ENCODE results near the gene COL17A1. TPM values are rescaled to one million over a fixed set of nuclear protein-coding genes. Genes with fewer than 3 reads are reported as not detected.
A peak's percentile ranks its signal among the peaks of the same experiment; 100 is the strongest.

The COL17A1 gene
- total and polyA plus RNA-seq, 2 donors (not counting 1 experiment from before 2014, with no cell fraction given) = under 0.01 to 0.12 TPM

DNA sequence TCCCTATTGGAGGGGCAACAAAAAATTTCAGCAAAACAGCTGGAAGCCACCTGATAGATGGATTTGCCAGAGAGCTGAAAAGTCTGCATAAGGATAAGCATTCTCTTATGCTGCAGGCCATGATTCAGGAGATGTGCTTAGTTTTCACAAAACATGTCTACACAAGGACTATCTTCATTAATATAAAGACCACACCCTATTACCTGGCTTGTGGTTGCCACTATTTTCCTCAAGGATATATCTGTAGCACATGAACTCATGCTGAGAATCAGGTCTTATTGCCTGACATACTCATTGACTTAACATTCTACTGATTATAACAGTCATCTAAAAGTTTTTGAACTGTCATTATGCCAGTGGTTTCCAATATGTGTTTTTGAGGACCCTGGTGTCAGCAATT is 7.1 kb upstream of the COL17A1 start:
- no peak for DNase-seq (ENCODE audit: low read depth in 2 of 2)
- H4K20me1 ChIP-seq (ENCODE audit: control insufficient read depth, extremely low read depth, insufficient read depth, low read length) = no peaks in the 10 kb centered on the region
- no peaks in the 10 kb centered on the region for H3K9me3 ChIP-seq (ENCODE audit: control insufficient read depth, insufficient read depth, low read depth, low read length)

DNA sequence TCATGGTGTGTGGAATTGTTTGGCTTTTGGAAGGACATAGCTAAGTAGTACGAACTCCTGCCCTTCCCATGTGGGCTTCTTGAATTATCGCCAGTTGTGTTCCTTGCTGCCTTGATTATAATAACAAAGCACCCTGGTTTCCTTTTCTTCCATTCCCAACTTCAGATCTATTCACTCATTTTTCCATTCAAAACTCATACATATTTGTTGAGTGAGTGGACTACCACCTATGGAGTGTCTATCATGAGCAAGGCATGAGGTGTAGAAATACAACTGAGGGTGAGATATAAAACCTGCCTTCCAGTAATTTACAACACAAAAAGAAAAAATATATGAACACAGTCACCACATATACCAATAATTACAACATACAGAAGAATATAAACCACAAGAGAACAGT is 4.9 kb upstream of the COL17A1 start:
- peak in 1 of 2 donors; percentile 54 for DNase-seq (ENCODE audit: low read depth in 2 of 2)
- Histone ChIP-seq H3K4me3 (replicated peaks in 1 of 4; ENCODE audit: control extremely low read depth in 1 of 4, insufficient read depth in 1 of 4, low read depth in 3 of 4, low read length in 4 of 4) (no peak overlapping the region), H3K36me3 (ENCODE audit: control insufficient read depth, insufficient read depth, low read length) (no peaks in the 10 kb centered on the region), H2AFZ (ENCODE audit: low read length) (no peak overlapping the region), H3K27me3 (ENCODE audit: control insufficient read depth, insufficient read depth, low read length) (no peaks in the 10 kb centered on the region), H3K9ac (ENCODE audit: insufficient read depth, low read length) (no peak overlapping the region), H3K4me1 (ENCODE audit: control insufficient read depth, extremely low read depth, insufficient read depth, low read length) (no peaks in the 10 kb centered on the region), H3K9me3 (ENCODE audit: control insufficient read depth, insufficient read depth, low read depth, low read length) (no peaks in the 10 kb centered on the region), H3K27ac (ENCODE audit: insufficient read depth, low read length) (no peak overlapping the region), H3K79me2 (ENCODE audit: control insufficient read depth, insufficient read depth, low read length) (no peaks in the 10 kb centered on the region), H4K20me1 (ENCODE audit: control insufficient read depth, extremely low read depth, insufficient read depth, low read length) (no peaks in the 10 kb centered on the region), H3K4me2 (ENCODE audit: extremely low read depth, insufficient read depth, low read length) (no peak overlapping the region)
- no peak for TF ChIP-seq EZH2 (IDR thresholded peaks at IDR 0.05; ENCODE audit: low read length, missing control alignments)
- TF ChIP-seq, protein P1, sequence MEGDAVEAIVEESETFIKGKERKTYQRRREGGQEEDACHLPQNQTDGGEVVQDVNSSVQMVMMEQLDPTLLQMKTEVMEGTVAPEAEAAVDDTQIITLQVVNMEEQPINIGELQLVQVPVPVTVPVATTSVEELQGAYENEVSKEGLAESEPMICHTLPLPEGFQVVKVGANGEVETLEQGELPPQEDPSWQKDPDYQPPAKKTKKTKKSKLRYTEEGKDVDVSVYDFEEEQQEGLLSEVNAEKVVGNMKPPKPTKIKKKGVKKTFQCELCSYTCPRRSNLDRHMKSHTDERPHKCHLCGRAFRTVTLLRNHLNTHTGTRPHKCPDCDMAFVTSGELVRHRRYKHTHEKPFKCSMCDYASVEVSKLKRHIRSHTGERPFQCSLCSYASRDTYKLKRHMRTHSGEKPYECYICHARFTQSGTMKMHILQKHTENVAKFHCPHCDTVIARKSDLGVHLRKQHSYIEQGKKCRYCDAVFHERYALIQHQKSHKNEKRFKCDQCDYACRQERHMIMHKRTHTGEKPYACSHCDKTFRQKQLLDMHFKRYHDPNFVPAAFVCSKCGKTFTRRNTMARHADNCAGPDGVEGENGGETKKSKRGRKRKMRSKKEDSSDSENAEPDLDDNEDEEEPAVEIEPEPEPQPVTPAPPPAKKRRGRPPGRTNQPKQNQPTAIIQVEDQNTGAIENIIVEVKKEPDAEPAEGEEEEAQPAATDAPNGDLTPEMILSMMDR (conservative IDR thresholded peaks at IDR 0.05 in 1 of 2, IDR thresholded peaks at IDR 0.05 in 1 of 2; ENCODE audit: low read depth in 1 of 2, low read length in 2 of 2) = no peak

More for the DNA sequence above, 7.1 kb upstream of the COL17A1 start:
- no peak overlapping the region for H3K4me2 ChIP-seq (ENCODE audit: extremely low read depth, insufficient read depth, low read length)
- no peak overlapping the region for H3K27ac ChIP-seq (ENCODE audit: insufficient read depth, low read length)
- no peaks in the 10 kb centered on the region for H3K4me1 ChIP-seq (ENCODE audit: control insufficient read depth, extremely low read depth, insufficient read depth, low read length)
- no peak overlapping the region for H2AFZ ChIP-seq (ENCODE audit: low read length)
- H3K27me3 ChIP-seq (ENCODE audit: control insufficient read depth, insufficient read depth, low read length) = no peaks in the 10 kb centered on the region
- no peaks in the 10 kb centered on the region for H3K79me2 ChIP-seq (ENCODE audit: control insufficient read depth, insufficient read depth, low read length)
- no peaks in the 10 kb centered on the region for H3K36me3 ChIP-seq (ENCODE audit: control insufficient read depth, insufficient read depth, low read length)
- H3K9ac ChIP-seq (ENCODE audit: insufficient read depth, low read length) = no peak overlapping the region
- no peak overlapping the region for H3K4me3 ChIP-seq (replicated peaks in 1 of 4; ENCODE audit: control extremely low read depth in 1 of 4, insufficient read depth in 1 of 4, low read depth in 3 of 4, low read length in 4 of 4)
- TF ChIP-seq, protein P1 (conservative IDR thresholded peaks at IDR 0.05 in 1 of 2, IDR thresholded peaks at IDR 0.05 in 1 of 2; ENCODE audit: low read depth in 1 of 2, low read length in 2 of 2) = no peak
- TF ChIP-seq EZH2 (IDR thresholded peaks at IDR 0.05; ENCODE audit: low read length, missing control alignments) = no peak

DNA sequence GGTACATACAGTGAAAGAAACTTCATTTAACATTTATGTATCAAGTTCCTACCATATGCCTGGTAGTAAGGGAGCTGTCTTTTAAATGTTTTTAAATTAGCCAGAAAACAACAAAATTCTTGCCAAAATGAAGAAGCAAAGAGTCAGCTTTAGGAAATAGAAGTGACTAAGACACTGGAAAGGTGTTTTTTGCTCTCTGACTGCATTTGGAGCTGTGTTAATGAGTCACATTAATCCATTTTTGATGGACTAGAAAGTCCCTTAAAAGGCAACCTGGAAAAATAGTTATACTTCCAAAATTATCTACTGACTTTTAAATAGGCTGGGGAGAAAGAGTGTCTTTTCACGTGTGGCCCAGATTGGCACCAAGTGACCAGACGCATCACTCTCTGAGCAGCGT is 3.9 kb upstream of the COL17A1 start:
- Histone ChIP-seq H3K36me3 (ENCODE audit: control insufficient read depth, insufficient read depth, low read length) (no peaks in the 10 kb centered on the region), H3K9ac (ENCODE audit: insufficient read depth, low read length) (no peak overlapping the region), H3K79me2 (ENCODE audit: control insufficient read depth, insufficient read depth, low read length) (no peaks in the 10 kb centered on the region), H3K27me3 (ENCODE audit: control insufficient read depth, insufficient read depth, low read length) (no peaks in the 10 kb centered on the region), H4K20me1 (ENCODE audit: control insufficient read depth, extremely low read depth, insufficient read depth, low read length) (no peaks in the 10 kb centered on the region), H3K4me3 (replicated peaks in 1 of 4; ENCODE audit: control extremely low read depth in 1 of 4, insufficient read depth in 1 of 4, low read depth in 3 of 4, low read length in 4 of 4) (no peak overlapping the region), H3K4me1 (ENCODE audit: control insufficient read depth, extremely low read depth, insufficient read depth, low read length) (no peaks in the 10 kb centered on the region), H3K9me3 (ENCODE audit: control insufficient read depth, insufficient read depth, low read depth, low read length) (no peaks in the 10 kb centered on the region), H2AFZ (ENCODE audit: low read length) (no peak overlapping the region), H3K4me2 (ENCODE audit: extremely low read depth, insufficient read depth, low read length) (no peak overlapping the region), H3K27ac (ENCODE audit: insufficient read depth, low read length) (no peak overlapping the region)
- no peak for TF ChIP-seq EZH2 (IDR thresholded peaks at IDR 0.05; ENCODE audit: low read length, missing control alignments)
- TF ChIP-seq, protein P1 (conservative IDR thresholded peaks at IDR 0.05 in 1 of 2, IDR thresholded peaks at IDR 0.05 in 1 of 2; ENCODE audit: low read depth in 1 of 2, low read length in 2 of 2) = no peak
- peak in 1 of 2 donors; percentile 13 for DNase-seq (ENCODE audit: low read depth in 2 of 2)

All from fibroblast of lung (primary cell).